ENCODE measurements around the gene ABTB2. TPM values are rescaled to one million over a fixed set of nuclear protein-coding genes. Genes with fewer than 3 reads are reported as not detected.

Gene ABTB2
- total RNA-seq, 4 donors from 2014 or later: 7.1 to 9.3 (median 7.7) TPM

GRCh38 chr11:34252651-34253050 is 105.2 kb downstream of the ABTB2 start:
- H3K4me3 ChIP-seq: no peak overlapping the region
- H3K4me1 ChIP-seq: peaks cover 0 to 39% (median 24%) of the 10 kb centered on the region in 4 donors
- TF ChIP-seq POLR2A (IDR thresholded peaks at IDR 0.05) (no peak), EP300 (IDR thresholded peaks at IDR 0.05) (no peak), CTCF (IDR thresholded peaks at IDR 0.05) (no peak)
- no peaks in the 10 kb centered on the region for H3K9me3 ChIP-seq
- no peak for DNase-seq (ENCODE audit: low spot score in 2 of 2)
- WGBS, 2 donors: 93 to 100% methylated on average over 3 of the region's 3 CpGs
- no peaks in the 10 kb centered on the region for H3K36me3 ChIP-seq
- peak overlapping the region in 2 of 4 donors; percentile 74 to 75 for H3K27ac ChIP-seq
- no peaks in the 10 kb centered on the region for H3K27me3 ChIP-seq

GRCh38 chr11:34252015-34252414 is 105.8 kb downstream of the ABTB2 start:
- DNase-seq (ENCODE audit: low spot score in 2 of 2): no peak
- Histone ChIP-seq H3K36me3 (no peaks in the 10 kb centered on the region), H3K4me1 (peaks cover 0 to 39% (median 24%) of the 10 kb centered on the region in 4 donors), H3K27ac (peak overlapping the region in 3 of 4 donors; percentile 16 to 75 (median 74)), H3K27me3 (no peaks in the 10 kb centered on the region), H3K4me3 (no peak overlapping the region), H3K9me3 (no peaks in the 10 kb centered on the region)
- TF ChIP-seq EP300 (IDR thresholded peaks at IDR 0.05) (no peak), CTCF (IDR thresholded peaks at IDR 0.05) (no peak), POLR2A (IDR thresholded peaks at IDR 0.05) (no peak)
- 80 to 85% methylated on average over 7 of the region's 7 CpGs for WGBS, 2 donors

GRCh38 chr11:34251589-34251980 is 106.2 kb downstream of the ABTB2 start:
- Histone ChIP-seq H3K4me1 (peaks cover 0 to 39% (median 24%) of the 10 kb centered on the region in 4 donors), H3K4me3 (peak overlapping the region in 1 of 4 donors; percentile 4), H3K36me3 (no peaks in the 10 kb centered on the region), H3K9me3 (no peaks in the 10 kb centered on the region), H3K27me3 (no peaks in the 10 kb centered on the region), H3K27ac (peak overlapping the region in 3 of 4 donors; percentile 16 to 75 (median 74))
- no peak for TF ChIP-seq EP300 (IDR thresholded peaks at IDR 0.05)
- no peak for TF ChIP-seq POLR2A (IDR thresholded peaks at IDR 0.05)
- no peak for TF ChIP-seq CTCF (IDR thresholded peaks at IDR 0.05)
- 24 to 25% methylated on average over 3 of the region's 3 CpGs for WGBS, 2 donors
- no peak for DNase-seq (ENCODE audit: low spot score in 2 of 2)

- 42 to 55% methylated on average over 7 to 10 of the region's 10 CpGs for WGBS, 2 donors
These were observed 106.8 kb downstream of the ABTB2 start for GRCh38 chr11:34250732-34251588.

More at GRCh38 chr11:34250732-34251588, 106.8 kb downstream of the ABTB2 start:
- peak overlapping the region in 2 of 4 donors; percentile 4 to 28 for H3K4me3 ChIP-seq
- H3K27ac ChIP-seq: peak overlapping the region in 3 of 4 donors; percentile 6 to 75 (median 74)
- no peaks in the 10 kb centered on the region for H3K27me3 ChIP-seq
- no peaks in the 10 kb centered on the region for H3K36me3 ChIP-seq
- DNase-seq (ENCODE audit: low spot score in 2 of 2): peak in 1 of 2 donors; percentile 22
- TF ChIP-seq POLR2A (IDR thresholded peaks at IDR 0.05) (peak in 1 of 2 donors; percentile 9), CTCF (IDR thresholded peaks at IDR 0.05) (no peak), EP300 (IDR thresholded peaks at IDR 0.05) (peak in 1 of 2 donors; percentile 46)
- no peaks in the 10 kb centered on the region for H3K9me3 ChIP-seq
- peaks cover 0 to 39% (median 24%) of the 10 kb centered on the region in 4 donors for H3K4me1 ChIP-seq

Measured in tibial nerve (tissue), 4 donors.